HG02763 (cell line): Measurements from ENCODE around the gene GRID1.
"Not testable (repeated sequence)": the region's sequence is repeated elsewhere in the genome, so short reads cannot be mapped to it uniquely, and the experiment has no call there.

ENCODE experiments used
- ATAC-seq: cut with Tn5 transposase; IDR thresholded peaks from one replicate; pipeline ENCODE4 v1.9.1; 2021; ENCODE audit warnings: mild to moderate bottlenecking, moderate library complexity; ENCODE audit not compliant: unreplicated experiment

GRID1 gene

DNA sequence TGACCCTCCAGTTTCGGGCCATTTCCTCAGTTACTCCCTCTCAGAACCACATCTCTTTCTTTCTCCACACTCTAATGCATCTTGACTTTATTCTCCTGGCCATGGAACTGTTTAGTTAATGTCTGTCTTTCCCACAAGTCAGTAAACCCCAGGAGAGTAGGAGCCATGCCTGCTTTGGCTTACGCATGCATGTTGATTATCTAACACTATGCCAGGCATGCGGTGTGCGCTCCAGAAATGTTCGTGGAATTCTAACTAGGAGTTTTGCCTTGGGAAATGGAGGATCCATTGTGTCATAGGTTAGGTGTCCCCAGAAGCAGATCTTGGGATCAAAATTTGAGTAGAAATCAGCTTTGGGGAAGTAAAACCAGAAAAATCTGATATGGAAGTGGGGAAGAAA is 308.9 kb downstream of the GRID1 start:
- ATAC-seq = no peak

DNA sequence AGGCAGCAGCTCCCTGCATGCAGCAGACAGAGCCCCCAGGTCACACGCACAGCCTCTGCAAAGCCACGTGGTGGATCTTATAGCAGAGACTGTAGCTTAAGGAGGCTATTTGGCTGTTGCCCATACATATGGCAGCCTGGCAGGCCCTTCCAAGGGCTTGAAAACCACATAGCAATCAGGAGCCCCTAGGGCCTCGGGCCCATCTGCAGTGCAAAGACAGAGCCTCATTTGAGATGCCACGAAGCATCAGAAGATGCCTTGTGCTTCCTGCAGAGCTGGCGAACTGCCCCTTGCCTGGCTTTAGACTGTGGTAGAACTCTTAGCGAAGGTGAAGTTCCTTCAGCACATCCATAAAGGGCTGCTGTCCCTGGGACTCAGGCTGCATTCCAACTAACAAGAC is 309.9 kb downstream of the GRID1 start:
- no peak for ATAC-seq

DNA sequence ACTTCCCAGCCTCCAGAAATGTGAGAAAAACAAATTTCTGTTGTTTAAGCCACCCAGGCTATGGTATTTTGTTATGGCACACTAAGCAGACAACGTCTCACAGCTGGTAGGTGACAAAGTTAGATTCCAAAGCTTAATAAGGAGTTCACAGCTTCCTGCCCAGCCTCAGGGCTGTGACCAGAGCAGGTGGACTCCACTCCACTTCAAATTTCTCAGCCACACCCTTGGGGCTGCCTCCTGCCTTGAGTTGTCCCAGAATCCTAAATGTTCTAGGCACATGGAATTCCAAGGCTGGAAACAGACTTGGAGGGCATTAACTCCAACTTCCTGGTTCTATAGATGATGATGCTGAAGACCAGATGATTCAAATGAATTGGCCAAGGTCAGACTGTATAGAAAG is 310.7 kb downstream of the GRID1 start:
- ATAC-seq = no peak

DNA sequence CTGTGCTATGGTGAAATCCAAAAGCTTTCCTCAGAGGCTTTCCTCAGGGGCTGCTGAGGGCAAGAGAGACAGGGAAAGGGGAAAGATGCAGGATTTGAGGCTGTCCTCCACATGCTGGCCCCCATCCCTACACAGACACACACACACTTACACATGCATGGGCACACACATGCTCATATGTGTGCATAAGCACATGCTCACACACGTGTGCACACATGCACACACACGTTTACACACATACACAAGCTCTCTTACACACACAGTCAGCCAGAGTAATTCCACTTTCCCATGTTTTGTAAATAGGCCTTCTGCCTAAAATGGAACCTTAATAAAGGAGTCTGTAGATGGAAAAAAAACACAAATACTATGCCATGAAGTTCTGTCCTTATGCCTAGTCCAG is 312.9 kb downstream of the GRID1 start:
- ATAC-seq = no peak

DNA sequence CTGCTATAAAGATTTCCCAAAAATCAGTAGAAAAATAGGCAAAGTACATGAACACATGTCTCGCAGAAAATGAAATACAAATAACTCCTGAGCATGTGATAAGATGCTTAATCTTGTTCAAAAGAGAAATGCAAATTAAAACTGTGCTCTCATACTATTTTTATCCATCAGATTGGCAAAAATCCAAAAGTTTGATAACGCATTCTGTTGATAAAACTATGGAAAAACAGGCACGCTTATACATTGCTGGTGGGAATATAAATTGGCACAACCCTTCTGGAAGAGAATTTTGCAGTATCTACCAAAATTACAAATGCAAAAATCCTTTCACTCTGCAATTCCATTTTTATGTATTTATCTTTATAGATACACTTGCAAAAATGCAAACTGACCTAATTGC is 315.0 kb downstream of the GRID1 start:
- ATAC-seq = no peak

DNA sequence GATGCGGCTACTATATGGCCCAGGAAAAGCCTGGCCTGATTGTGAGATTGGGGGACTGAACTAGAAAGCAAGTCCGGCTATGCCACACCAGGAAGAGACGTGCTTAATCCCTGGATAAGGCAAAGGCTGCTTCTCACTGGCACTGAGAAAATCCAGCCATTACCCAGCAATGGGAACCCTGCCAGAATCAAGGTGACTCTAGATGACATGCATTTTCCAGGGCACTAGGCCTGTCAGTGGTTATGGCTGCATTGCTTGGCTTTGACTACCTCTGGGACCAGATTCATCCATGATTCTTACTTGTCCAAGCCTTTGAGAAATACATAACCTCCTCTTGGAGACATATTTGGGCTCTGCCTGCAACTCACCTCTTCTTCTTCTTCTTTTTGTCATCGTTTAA is 317.2 kb downstream of the GRID1 start:
- no peak for ATAC-seq

DNA sequence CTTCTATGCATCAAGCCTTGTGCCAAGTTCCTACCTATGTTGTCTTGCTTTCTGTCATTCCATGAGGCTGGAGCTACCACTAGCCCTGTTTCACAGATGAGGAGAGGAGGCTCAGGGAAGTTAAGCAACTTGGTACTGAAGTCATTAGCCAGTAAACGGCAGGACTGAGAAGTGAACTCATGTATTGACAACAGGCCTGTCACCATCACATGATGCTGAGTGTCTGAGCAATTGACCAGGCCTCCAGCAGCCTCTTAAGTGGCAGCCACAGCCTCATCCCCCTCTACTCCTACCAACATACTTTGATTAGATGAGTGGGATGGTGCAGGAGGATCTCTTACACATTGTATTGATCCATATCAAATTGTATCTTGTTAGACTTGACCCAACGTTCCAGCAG is 317.6 kb downstream of the GRID1 start:
- ATAC-seq = no peak

DNA sequence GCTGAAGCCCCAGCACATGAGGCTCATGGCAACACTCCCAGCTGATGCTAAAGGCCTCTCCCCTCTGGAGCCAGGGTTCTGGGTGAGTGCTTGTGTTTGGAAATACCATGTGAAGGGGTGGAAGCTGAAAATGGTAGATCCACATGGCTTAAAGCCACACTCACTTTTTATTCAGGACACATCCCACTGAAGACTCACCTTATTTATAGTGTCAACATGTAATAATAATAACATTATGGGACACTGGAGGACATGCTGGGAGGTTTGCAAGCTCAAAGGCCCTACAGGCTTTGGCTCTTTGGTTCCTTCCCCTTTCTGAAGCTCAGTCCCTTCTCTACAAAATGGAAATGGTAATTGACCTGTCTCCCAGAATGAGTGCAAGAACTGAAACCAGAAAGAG is 318.0 kb downstream of the GRID1 start:
- ATAC-seq = no peak

DNA sequence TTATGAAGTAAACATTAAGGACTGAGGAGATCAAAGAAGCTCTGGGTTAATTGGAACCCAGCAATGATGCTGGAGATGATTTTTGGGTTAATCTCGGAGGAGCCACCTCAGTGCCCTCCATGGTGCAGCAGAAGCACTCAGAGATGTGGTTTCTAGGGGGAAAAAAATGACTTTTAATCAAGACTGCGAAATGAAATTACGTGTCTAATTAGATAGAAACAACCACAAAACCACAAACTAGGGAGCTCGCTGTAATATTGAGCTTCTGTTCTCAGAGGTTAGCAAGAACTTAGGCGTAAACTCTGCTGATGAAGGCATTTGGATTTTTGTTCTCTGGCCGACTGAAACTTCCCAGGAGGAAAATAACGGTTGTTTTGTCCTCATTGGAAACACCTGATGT is 319.0 kb downstream of the GRID1 start:
- no peak for ATAC-seq

DNA sequence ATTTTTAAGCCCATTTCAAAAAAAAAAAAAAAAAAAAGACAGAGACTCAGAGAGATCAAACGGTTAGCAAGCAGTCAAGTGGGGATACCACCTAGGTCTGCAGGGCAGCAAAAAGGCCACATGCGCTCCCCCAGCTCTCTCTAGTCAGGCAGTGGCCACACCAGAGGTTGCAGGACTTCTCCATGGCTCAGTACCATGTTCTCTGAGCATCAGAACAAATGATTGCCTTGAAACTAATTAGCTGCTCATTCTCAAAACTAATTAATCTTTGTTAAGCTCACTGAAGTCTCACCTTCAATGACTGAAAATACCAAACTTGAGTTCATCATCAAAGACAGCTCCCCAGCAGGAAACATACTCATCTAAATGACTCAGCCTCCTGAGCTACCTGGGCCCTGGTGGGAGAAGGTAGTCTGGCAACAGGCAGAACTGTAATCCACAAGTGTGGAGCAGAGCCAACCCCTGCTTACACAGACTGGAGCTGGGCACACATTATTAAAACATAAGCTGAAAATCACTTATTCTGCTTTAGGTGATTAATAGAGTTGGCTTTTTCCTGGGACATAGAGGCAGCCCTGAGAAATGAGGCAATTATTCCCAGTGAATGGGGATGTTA is 319.6 kb downstream of the GRID1 start:
- ATAC-seq = no peak

DNA sequence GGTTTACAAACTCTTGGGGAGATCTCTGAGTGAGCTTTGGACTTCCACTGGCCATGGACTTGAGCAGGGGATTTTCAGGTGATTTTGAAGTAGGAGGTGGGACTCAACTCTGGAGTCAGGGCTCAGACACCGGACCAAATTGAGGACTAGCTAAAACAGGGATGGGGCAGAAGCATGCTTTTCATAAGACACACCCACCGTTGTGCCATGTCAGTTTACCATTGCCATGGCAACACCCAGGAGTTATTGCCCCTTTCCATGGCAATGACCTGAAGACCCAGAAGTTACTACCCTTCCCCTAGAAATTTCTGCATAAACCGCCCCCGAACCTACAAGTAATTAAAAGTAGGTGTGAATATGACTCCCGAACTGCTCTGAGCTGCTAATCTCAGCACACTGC is 320.7 kb downstream of the GRID1 start:
- no peak for ATAC-seq

DNA sequence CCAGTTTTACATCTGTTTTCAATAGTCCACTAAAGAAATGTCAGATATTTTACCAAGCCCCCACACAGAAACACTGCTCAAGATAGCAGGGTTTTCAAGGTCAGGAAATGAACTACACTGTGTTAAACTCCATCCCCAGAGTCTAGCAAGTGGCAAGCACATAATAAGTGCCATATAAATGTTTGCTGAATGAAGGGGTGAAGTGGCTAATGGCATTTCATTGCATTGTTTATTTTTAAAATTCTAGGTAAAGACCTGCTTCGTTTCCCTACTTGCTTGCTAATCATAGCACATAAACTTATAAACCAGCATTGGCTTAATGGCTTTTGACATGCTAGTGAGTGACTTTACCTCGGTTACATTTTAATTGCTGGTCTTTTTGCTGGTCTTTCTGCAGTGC is 322.6 kb downstream of the GRID1 start:
- no peak for ATAC-seq

DNA sequence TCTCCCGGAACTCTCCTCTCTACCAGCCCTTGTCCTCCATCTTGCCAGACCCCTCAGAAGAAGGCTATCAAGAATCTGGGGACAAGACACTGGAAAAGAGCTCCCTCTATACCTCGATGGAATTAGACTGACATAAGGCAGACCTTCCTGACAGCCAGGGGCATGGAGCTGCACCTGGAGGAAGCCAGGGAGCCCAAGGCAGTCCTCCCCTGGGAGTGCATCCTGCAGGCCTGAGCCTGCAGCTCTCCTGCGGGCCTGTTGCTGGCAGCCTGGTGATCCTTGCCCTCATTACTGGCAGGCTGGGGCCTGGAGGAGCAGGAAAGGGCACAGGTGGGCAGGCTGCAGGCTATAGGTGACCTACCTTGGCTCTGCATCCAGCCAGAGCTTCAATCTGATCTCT is 323.4 kb downstream of the GRID1 start:
- ATAC-seq = no peak

DNA sequence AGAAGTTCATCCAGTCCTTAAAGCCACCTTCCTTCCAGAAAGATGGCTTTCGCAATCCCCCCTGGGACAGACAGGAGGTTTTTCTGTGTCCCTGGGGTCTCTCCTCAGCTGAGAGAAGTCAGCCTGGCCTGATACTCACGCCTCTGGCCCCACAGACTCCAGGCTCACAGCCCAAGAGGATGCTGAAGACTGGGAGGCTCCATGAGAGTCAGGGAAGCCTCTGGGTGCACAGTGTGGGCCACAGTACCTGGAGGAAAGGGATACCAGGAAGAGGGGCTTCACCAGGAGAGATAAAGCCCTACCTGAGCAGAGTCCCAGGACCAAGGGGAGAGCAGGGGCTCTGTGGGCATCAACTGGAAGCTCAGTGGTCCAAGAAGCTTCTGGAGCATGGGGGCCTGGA is 324.4 kb downstream of the GRID1 start:
- no peak for ATAC-seq

DNA sequence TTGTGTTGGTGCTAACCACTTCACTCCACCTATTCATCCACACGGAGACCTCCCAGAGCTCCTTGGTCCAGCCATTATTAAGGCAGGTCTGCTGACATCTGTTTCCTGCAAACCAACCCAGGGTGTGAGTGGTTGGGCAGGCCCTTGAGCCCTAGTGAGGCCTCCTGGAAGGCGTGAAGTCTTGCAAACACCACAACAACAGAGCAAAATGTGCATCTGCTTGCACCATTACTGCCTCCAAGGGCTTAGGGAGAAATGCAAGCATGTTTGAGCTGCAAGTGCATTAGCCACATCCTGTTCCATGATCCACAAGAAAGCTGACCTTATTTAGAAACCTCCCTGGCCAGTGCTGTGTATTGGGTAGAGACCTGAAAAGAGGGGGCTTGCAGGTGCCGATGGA is 325.5 kb downstream of the GRID1 start:
- ATAC-seq = no peak

DNA sequence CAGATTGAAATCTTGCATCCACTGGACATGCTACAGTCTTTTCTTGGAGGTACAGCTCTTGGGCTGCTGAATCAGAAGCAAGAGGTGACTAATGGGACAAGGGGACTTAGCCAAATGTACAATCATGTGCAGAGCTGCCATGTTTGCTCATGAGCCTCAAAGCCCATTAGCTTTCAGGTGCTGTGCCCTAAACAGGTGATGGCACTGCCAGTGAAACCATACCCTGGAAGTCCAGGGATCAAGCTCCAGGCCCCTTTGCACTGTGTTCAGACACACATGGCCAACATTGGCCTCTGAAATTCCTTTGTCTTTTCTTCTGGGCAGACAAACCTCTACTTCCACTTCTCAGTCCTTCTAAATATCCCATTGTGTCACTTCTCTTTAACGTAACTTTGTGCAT is 328.2 kb downstream of the GRID1 start:
- ATAC-seq = no peak

DNA sequence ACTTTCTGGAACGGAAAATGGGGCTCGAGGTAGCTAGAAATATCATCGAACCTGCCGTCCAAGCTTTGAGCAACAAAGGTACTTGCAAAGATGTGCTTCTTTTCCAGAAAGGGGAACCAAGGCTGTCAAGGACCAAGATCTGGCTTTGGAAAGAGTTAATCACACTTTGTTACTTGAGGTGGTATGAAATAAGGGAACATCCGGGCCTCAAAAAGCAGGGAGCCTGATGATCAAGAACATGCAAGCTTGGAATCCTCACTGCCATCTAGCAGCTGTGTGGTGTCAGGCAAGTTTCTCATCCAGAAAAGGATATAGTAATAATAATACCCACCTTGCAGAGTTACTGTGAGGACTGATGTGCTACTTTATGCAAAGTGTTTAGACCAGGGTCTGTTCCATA is 329.5 kb downstream of the GRID1 start:
- no peak for ATAC-seq

DNA sequence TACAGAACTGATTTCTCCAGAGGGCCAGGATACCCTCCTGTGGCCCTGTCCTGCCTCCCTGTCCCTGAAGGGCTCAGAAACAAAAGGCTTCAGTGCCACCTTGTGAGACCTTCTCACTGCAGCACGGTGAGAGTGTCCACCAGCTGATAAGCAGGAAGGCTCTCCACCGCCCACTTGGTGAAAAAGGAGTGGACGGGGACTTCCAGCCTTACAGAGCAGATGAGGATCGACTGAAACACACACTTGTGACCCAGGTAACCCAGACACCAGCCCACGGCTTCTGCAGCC is 330.1 kb downstream of the GRID1 start:
- no peak for ATAC-seq

DNA sequence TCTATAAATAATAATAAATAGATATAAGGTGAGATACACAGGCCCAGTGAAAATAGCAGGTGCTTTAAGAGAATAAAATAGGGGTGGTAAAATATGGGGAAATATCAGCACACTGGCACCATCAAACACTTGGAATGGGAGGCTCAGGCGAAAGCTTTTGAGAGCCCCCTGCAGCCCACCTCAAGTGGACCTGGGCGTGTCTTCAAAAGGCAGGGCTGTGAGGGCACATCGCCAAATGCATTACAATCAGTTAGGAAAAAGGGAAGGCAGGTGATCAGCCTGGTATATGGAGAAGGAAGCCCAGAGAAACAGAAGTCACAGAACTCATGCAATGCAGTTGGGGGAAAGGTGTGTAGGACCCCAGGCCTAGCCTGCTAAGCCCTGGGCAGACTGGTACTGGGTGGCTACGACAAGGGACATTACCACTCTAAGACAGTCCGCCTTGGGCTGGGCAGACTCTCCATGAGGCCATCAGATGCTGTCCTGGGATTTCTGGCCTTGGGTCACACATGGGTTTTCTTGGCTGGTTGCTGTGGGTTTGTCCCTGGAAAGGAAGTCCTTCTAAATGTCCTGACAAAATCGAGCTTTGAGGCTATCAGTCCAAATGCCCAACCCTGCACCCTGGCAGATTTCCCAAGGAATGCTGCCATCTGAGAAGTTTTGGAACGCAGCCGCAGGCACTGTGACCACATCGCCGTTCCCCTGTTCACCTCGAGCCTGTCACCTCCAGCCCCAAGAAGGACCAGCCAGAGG is 330.6 kb downstream of the GRID1 start:
- ATAC-seq = no peak

DNA sequence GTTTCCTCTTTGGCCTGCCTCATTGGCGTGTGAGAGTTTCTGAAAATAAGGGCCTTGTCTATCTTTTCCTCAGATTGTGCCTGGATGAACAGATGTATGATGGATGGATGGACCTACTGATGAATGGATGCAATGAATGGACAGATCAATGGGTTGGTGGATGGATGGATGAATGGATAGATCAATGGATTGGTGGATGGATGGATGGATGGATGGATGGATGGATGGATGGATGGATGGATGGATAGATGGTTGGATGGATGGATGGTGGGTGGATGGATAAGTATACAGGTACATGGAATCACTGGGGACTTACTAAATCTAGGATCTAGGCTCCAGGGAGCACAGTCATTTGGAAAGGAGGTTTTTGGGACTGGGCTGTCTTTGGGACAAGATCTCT is 331.9 kb downstream of the GRID1 start:
- ATAC-seq = no peak

DNA sequence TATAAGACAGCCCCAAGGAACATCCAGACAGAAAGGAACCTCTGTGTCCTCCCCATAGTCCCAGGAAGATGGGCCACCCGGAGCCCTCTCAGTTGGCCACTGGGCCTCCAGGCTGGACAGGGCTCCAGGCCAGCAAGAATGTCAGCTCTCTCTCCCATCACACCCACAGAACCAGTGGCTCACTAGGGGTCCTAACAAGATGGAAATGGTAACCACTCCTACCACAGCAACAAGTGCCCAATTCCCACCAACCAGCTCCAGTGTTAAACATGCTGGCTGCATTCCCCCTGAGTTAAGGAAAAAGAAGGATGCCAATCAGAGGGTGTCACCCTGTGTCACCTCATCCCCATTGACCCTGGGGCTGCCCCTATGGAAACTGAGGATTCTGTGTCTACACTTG is 333.0 kb downstream of the GRID1 start:
- ATAC-seq = no peak

DNA sequence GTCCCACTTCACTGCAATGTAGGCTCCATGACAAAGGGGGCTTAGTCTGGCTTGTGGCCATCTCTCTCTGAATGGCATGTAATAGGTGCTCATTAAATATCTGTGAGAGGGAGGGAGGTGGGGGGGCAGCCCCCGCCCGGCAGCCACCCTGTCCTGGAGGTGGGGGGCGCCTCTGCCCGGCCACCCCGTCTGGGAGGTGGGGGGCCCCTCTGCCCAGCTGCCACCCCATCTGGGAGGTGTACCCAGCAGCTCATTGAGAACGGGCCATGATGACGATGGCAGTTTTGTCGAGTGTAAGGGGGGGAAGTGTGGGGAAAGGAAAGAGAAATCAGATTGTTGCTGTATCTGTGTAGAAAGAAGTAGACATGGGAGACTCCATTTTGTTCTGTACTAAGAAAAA is 334.5 kb downstream of the GRID1 start:
- ATAC-seq = not testable (repeated sequence)

DNA sequence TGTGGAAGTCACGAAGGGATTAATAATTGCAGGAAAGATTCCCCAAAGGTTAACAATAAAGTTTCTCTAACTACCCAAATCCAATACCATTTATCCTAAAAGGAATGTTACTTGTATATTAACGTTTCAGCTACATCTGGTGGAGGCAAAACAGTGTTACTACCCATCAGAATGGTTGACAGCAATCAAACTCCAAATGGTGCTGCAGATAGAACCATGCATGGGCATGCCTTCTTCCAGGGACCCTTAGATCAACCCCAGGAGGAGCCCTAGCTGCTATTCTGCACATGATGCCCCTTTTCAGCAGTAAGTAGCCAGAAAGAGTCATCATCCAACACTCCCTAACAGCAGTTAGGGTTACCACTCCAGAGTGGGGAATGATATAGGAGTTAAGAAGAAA is 336.3 kb downstream of the GRID1 start:
- ATAC-seq = no peak
